ENCODE results near the gene CFAP57. TPM values are rescaled to one million over a fixed set of nuclear protein-coding genes. Genes with fewer than 3 reads are reported as not detected.

Gene CFAP57
- total RNA-seq, 1 experiment from 2014 or later, result 1.7 TPM

- H3K9me2 ChIP-seq (ENCODE audit: insufficient read depth), result no peaks in the 10 kb centered on the region
- no peaks in the 10 kb centered on the region; the same call in 1 of the 2 replicates for H3F3A ChIP-seq (ENCODE audit: insufficient read depth, low read depth)
- POLR2A ChIA-PET (ENCODE audit: unreplicated experiment), result interaction anchor here (0.5 to 0.6 kb wide), 5 partner anchors 20 to 423 kb away, joined by 3 to 7 read pairs (median 3); partner anchors contain the start of gene KDM4A
- H4K20me1 ChIP-seq (ENCODE audit: insufficient read depth), result no peaks in the 10 kb centered on the region
- no peaks in the 10 kb centered on the region for H3K36me3 ChIP-seq (ENCODE audit: low read depth)
- H3K4me3 ChIP-seq, result no peak overlapping the region
- peak overlapping the region; percentile 17 for H3K4me2 ChIP-seq
- H3K27ac ChIP-seq, result no peak overlapping the region
- TF ChIP-seq, protein P1, sequence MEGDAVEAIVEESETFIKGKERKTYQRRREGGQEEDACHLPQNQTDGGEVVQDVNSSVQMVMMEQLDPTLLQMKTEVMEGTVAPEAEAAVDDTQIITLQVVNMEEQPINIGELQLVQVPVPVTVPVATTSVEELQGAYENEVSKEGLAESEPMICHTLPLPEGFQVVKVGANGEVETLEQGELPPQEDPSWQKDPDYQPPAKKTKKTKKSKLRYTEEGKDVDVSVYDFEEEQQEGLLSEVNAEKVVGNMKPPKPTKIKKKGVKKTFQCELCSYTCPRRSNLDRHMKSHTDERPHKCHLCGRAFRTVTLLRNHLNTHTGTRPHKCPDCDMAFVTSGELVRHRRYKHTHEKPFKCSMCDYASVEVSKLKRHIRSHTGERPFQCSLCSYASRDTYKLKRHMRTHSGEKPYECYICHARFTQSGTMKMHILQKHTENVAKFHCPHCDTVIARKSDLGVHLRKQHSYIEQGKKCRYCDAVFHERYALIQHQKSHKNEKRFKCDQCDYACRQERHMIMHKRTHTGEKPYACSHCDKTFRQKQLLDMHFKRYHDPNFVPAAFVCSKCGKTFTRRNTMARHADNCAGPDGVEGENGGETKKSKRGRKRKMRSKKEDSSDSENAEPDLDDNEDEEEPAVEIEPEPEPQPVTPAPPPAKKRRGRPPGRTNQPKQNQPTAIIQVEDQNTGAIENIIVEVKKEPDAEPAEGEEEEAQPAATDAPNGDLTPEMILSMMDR (conservative IDR thresholded peaks at IDR 0.05), result peak; percentile 97
- TF ChIP-seq EZH2 (IDR thresholded peaks at IDR 0.05; ENCODE audit: low read depth), result no peak
- intact Hi-C loops (cut with micrococcal nuclease; ENCODE audit: unreplicated experiment), result loop anchor here (1.0 to 10.0 kb wide), 8 partner anchors 131 to 818 kb away; partner anchors contain the start of gene CDC20
- CTCF ChIA-PET, result interaction anchor here (0.6 to 1.3 kb wide), 6 partner anchors 21 to 424 kb away, joined by 4 to 19 read pairs (median 6); no protein-coding TSS in a partner anchor
- H3K4me1 ChIP-seq (replicated peaks; ENCODE audit: insufficient read depth), result peaks cover 16% of the 10 kb centered on the region
- H3K9me3 ChIP-seq (ENCODE audit: insufficient read depth, low read depth), result no peaks in the 10 kb centered on the region
- no peaks in the 10 kb centered on the region for H3K79me2 ChIP-seq (ENCODE audit: low read depth)
- peak; percentile 73 to 88 for DNase-seq
- H3K27me3 ChIP-seq (ENCODE audit: insufficient read depth, low read depth), result no peaks in the 10 kb centered on the region
- no peak overlapping the region for H2AFZ ChIP-seq
- no TSS peak for BruUV-seq (replicated peaks)
These were observed 55.1 kb downstream of the CFAP57 start for GRCh38 chr1:43227143-43227764.

- Histone ChIP-seq H3K9me2 (ENCODE audit: insufficient read depth) (no peaks in the 10 kb centered on the region), H3K27me3 (ENCODE audit: insufficient read depth, low read depth) (no peaks in the 10 kb centered on the region), H3K4me2 (no peak overlapping the region), H4K20me1 (ENCODE audit: insufficient read depth) (no peaks in the 10 kb centered on the region), H2AFZ (no peak overlapping the region), H3K4me3 (no peak overlapping the region), H3K79me2 (ENCODE audit: low read depth) (no peaks in the 10 kb centered on the region), H3K9me3 (ENCODE audit: insufficient read depth, low read depth) (no peaks in the 10 kb centered on the region), H3K4me1 (replicated peaks; ENCODE audit: insufficient read depth) (peaks cover 20% of the 10 kb centered on the region), H3K27ac (no peak overlapping the region), H3F3A (ENCODE audit: insufficient read depth, low read depth) (no peaks in the 10 kb centered on the region; the same call in 1 of the 2 replicates), H3K36me3 (ENCODE audit: low read depth) (no peaks in the 10 kb centered on the region)
- TF ChIP-seq, protein P1 (conservative IDR thresholded peaks at IDR 0.05), result no peak
- TF ChIP-seq EZH2 (IDR thresholded peaks at IDR 0.05; ENCODE audit: low read depth), result no peak
- CTCF ChIA-PET, result no interaction called here
- DNase-seq, result no peak
- no TSS peak for BruUV-seq (replicated peaks)
- POLR2A ChIA-PET (ENCODE audit: unreplicated experiment), result no interaction called here
- intact Hi-C loops (cut with micrococcal nuclease; ENCODE audit: unreplicated experiment), result loop anchor here (5.0 to 10.0 kb wide), 2 partner anchors 532 to 815 kb away; no protein-coding TSS in a partner anchor
These were observed 58.0 kb downstream of the CFAP57 start for GRCh38 chr1:43229826-43230780.

- intact Hi-C loops (cut with micrococcal nuclease; ENCODE audit: unreplicated experiment), result no loop called here
- Histone ChIP-seq H3K4me2 (peak overlapping the region; percentile 18), H3K9me3 (ENCODE audit: insufficient read depth, low read depth) (no peaks in the 10 kb centered on the region), H4K20me1 (ENCODE audit: insufficient read depth) (no peaks in the 10 kb centered on the region), H3F3A (ENCODE audit: insufficient read depth, low read depth) (no peaks in the 10 kb centered on the region), H3K4me3 (no peak overlapping the region), H3K36me3 (ENCODE audit: low read depth) (no peaks in the 10 kb centered on the region), H3K9me2 (ENCODE audit: insufficient read depth) (no peaks in the 10 kb centered on the region), H3K4me1 (replicated peaks; ENCODE audit: insufficient read depth) (peaks cover 20% of the 10 kb centered on the region), H2AFZ (no peak overlapping the region), H3K79me2 (ENCODE audit: low read depth) (no peaks in the 10 kb centered on the region), H3K27ac (no peak overlapping the region), H3K27me3 (ENCODE audit: insufficient read depth, low read depth) (no peaks in the 10 kb centered on the region)
- CTCF ChIA-PET, result interaction anchor here (0.6 kb wide), 1 partner anchor 301 kb away, joined by 3 read pairs; no protein-coding TSS in a partner anchor
- POLR2A ChIA-PET (ENCODE audit: unreplicated experiment), result interaction anchor here (0.7 kb wide), 1 partner anchor 38 kb away, joined by 7 read pairs; the partner anchor contains the start of gene TMEM125
- peak; percentile 18 to 48 for DNase-seq
- no TSS peak for BruUV-seq (replicated peaks)
- no peak for TF ChIP-seq EZH2 (IDR thresholded peaks at IDR 0.05; ENCODE audit: low read depth)
- TF ChIP-seq, protein P1 (conservative IDR thresholded peaks at IDR 0.05), result no peak
These were observed 59.9 kb downstream of the CFAP57 start for GRCh38 chr1:43232074-43232473.
